HCT116 (cell line): ENCODE results near the gene MSH4. TPM values are rescaled to one million over a fixed set of nuclear protein-coding genes. Genes with fewer than 3 reads are reported as not detected.

Experiments
- ATAC-seq: fragments of 200-7000 bp; cut with Tn5 transposase; 2 replicates; pipeline ENCODE4 v1.9.1; 2020; ENCODE audit warnings: mild to moderate bottlenecking, moderate library complexity
- BruUV-seq: library from RNA; stranded (reverse); fragments of 400-500 nt; replicated peaks from 2 replicates; lab custom pipeline; 2021; lab: Mats Ljungman, UMichigan
- CTCF ChIA-PET: fragments of 300-600 bp; sonication (Branson Sonifier 250); formaldehyde crosslinking; loops from one replicate; lab custom pipeline; 2021; ENCODE audit warnings: antibody characterized with exemption; lab: Charles Lee
- POLR2A ChIA-PET: fragments of 300-600, 350-600 bp; sonication (Branson Sonifier 250); formaldehyde crosslinking; loops from one replicate; lab custom pipeline; 2021; ENCODE audit warnings: antibody characterized with exemption; lab: Charles Lee
- RAD21 ChIA-PET, 2 experiments: fragments of 300-600 bp; sonication (Branson Sonifier 250); formaldehyde crosslinking; loops; one replicate each; lab custom pipeline; 2023; ENCODE audit warnings: low total read pairs in 2 of 2; ENCODE audit not compliant: uncharacterized antibody in 2 of 2, unreplicated experiment in 2 of 2, low non-redundant PET in 1 of 2; lab: Charles Lee
- DNase-seq: peaks from one replicate; pipeline ENCODE4 v3.0.0-alpha.2; 2010; ENCODE audit warnings: low read depth, low spot score
- H2AFZ ChIP-seq: fragments of 200-600 bp; shearing (Covaris generic), sonication (generic); 2 replicates; pipeline ENCODE4 v1.6.1; 2017; ENCODE audit warnings: low read depth, mixed run types, mixed read lengths, antibody characterized with exemption, low read length; ENCODE audit not compliant: poor library complexity, severe bottlenecking
- H3K27ac ChIP-seq: 2 replicates; pipeline ENCODE4 v1.5.1; 2012; ENCODE audit warnings: low read depth, low read length
- H3K27me3 ChIP-seq: fragments of 200-600 bp; sonication (generic); 2 replicates; pipeline ENCODE4 v1.6.1; 2016; ENCODE audit warnings: mixed run types, low read length, mixed read lengths; ENCODE audit not compliant: insufficient read depth
- H3K36me3 ChIP-seq, 2 experiments: fragments of 200-500 bp in 1 of 2; fragments of 200-600 bp in 1 of 2; sonication (Bioruptor generic) in 1 of 2; sonication (generic) in 1 of 2; 2 replicates each; pipeline versions ENCODE4 v1.5.1 to v1.6.1; 2014 to 2016; ENCODE audit warnings: low read length in 2 of 2, inconsistent platforms in 1 of 2, mixed read lengths in 1 of 2, mixed run types in 1 of 2; ENCODE audit not compliant: insufficient read depth in 2 of 2, control insufficient read depth in 1 of 2
- H3K4me1 ChIP-seq, 2 experiments: fragments of 200-600 bp in 1 of 2; sonication (generic) in 1 of 2; 2 replicates each; pipeline versions ENCODE4 v1.5.1 to v1.6.1; 2012 to 2017; ENCODE audit warnings: low read length in 2 of 2, inconsistent platforms in 1 of 2, mild to moderate bottlenecking in 1 of 2, mixed read lengths in 1 of 2, mixed run types in 1 of 2, moderate library complexity in 1 of 2; ENCODE audit not compliant: insufficient read depth in 2 of 2, control insufficient read depth in 1 of 2
- H3K4me2 ChIP-seq: fragments of 200-600 bp; sonication (generic); 2 replicates; pipeline ENCODE4 v1.6.1; 2017; ENCODE audit warnings: mixed run types, low read length, mixed read lengths
- H3K4me3 ChIP-seq, 2 experiments: fragments of 200-600 bp in 1 of 2; sonication (generic) in 1 of 2; replicated peaks in 1 of 2; 2 replicates each; pipeline ENCODE4 v1.5.1; 2011 to 2016; ENCODE audit warnings: low read length in 2 of 2, control low read depth in 1 of 2, low read depth in 1 of 2, mild to moderate bottlenecking in 1 of 2, mixed read lengths in 1 of 2, mixed run types in 1 of 2
- H3K79me2 ChIP-seq: fragments of 200-600 bp; sonication (generic); 2 replicates; pipeline ENCODE4 v1.6.1; 2017; ENCODE audit warnings: mild to moderate bottlenecking, mixed run types, low read length, moderate library complexity, mixed read lengths; ENCODE audit not compliant: insufficient read depth
- H3K9ac ChIP-seq: fragments of 200-600 bp; sonication (generic); 2 replicates; pipeline ENCODE4 v1.6.1; 2016; ENCODE audit warnings: low read length, mixed read lengths
- H3K9me2 ChIP-seq: fragments of 200-600 bp; sonication (generic), shearing (Covaris generic); 2 replicates; pipeline ENCODE4 v1.6.1; 2017; ENCODE audit warnings: mixed run types, mild to moderate bottlenecking, moderate library complexity; ENCODE audit not compliant: insufficient read depth
- H3K9me3 ChIP-seq, 2 experiments: fragments of 200-500 bp in 1 of 2; fragments of 200-600 bp in 1 of 2; sonication (Bioruptor generic) in 1 of 2; sonication (generic) in 1 of 2; 2 replicates each; pipeline ENCODE4 v1.6.1; 2014 to 2017; ENCODE audit warnings: low read length in 2 of 2, mixed read lengths in 2 of 2, inconsistent platforms in 1 of 2, low read depth in 1 of 2, mild to moderate bottlenecking in 1 of 2, mixed run types in 1 of 2, moderate library complexity in 1 of 2; ENCODE audit not compliant: control insufficient read depth in 1 of 2, insufficient read depth in 1 of 2
- H4K20me1 ChIP-seq: fragments of 200-600 bp; sonication (generic), shearing (Covaris generic); 2 replicates; pipeline ENCODE4 v1.6.1; 2017; ENCODE audit warnings: mixed run types, mild to moderate bottlenecking, moderate library complexity; ENCODE audit not compliant: insufficient read depth
- ATF3 ChIP-seq: IDR thresholded peaks from 2 replicates; pipeline ENCODE4 v1.6.1; 2012
- CTCF ChIP-seq, 3 experiments: fragments of 200-600 bp in 1 of 3; sonication (generic) in 1 of 3; IDR thresholded peaks in 2 of 3; conservative IDR thresholded peaks in 1 of 3; 2 replicates each; pipeline ENCODE4 v1.5.1; 2012 to 2017; ENCODE audit warnings: low read depth in 2 of 3, low read length in 2 of 3, antibody characterized with exemption in 1 of 3, borderline replicate concordance in 1 of 3, control low read depth in 1 of 3, mild to moderate bottlenecking in 1 of 3, mixed read lengths in 1 of 3, mixed run types in 1 of 3, moderate library complexity in 1 of 3; ENCODE audit not compliant: insufficient read depth in 1 of 3
- ELF1 ChIP-seq: IDR thresholded peaks from 2 replicates; pipeline ENCODE4 v1.6.1; 2012; ENCODE audit warnings: low read depth, borderline replicate concordance
- EZH2phosphoT487 ChIP-seq: fragments of 200-600 bp; IDR thresholded peaks from 2 replicates; pipeline ENCODE4 v1.6.1; 2018; ENCODE audit warnings: antibody characterized with exemption, borderline replicate concordance
- FOSL1 ChIP-seq: IDR thresholded peaks from 2 replicates; pipeline ENCODE4 v1.6.1; 2012; ENCODE audit warnings: low read depth
- JUND ChIP-seq: IDR thresholded peaks from 2 replicates; pipeline ENCODE4 v1.6.1; 2012
- POLR2A ChIP-seq: IDR thresholded peaks from 2 replicates; pipeline ENCODE4 v1.7.0; 2011; ENCODE audit warnings: borderline replicate concordance; ENCODE audit not compliant: insufficient read depth, insufficient read length; ENCODE audit errors: extremely low read depth
- RAD21 ChIP-seq: IDR thresholded peaks from 2 replicates; pipeline ENCODE4 v1.6.1; 2012; ENCODE audit warnings: low read depth, mild to moderate bottlenecking
- REST ChIP-seq: IDR thresholded peaks from 2 replicates; pipeline ENCODE4 v1.6.1; 2012; ENCODE audit warnings: low read depth
- SRF ChIP-seq: IDR thresholded peaks from 2 replicates; pipeline ENCODE4 v1.6.1; 2012; ENCODE audit warnings: low read depth
- ZBTB33 ChIP-seq: IDR thresholded peaks from 2 replicates; pipeline ENCODE4 v1.6.1; 2011; ENCODE audit warnings: mild to moderate bottlenecking, low read length, moderate library complexity; ENCODE audit not compliant: insufficient replicate concordance; ENCODE audit errors: extremely low read depth
- ZNF274 ChIP-seq: fragments of 200-500 bp; sonication (Bioruptor generic); IDR thresholded peaks from 2 replicates; pipeline ENCODE4 v1.6.1; 2014; ENCODE audit warnings: mild to moderate bottlenecking, low read depth, low read length, inconsistent platforms
- intact Hi-C: fragments of 100-400 bp; cut with micrococcal nuclease; formaldehyde crosslinking; loops from 2 replicates; pipeline ENCODE4 v1.10.0; 2022
- total RNA-seq: library from RNA; stranded (reverse); gene quantifications from one replicate; pipeline ENCODE4 v1.2.1, GENCODE V29; 2021; ENCODE audit not compliant: unreplicated experiment

The MSH4 gene
- total RNA-seq, 1 experiment from 2014 or later = 1.7 TPM

- RAD21 ChIA-PET = no interaction called here
- H3K36me3 ChIP-seq = no peaks in the 10 kb centered on the region
- H2AFZ ChIP-seq = no peak overlapping the region
- no peaks in the 10 kb centered on the region for H3K9me2 ChIP-seq
- no peaks in the 10 kb centered on the region for H3K4me1 ChIP-seq
- DNase-seq (no peak), ATAC-seq (no peak)
- CTCF ChIA-PET = no interaction called here
- no peak overlapping the region for H3K4me2 ChIP-seq
- H3K9ac ChIP-seq = no peak overlapping the region
- H3K27me3 ChIP-seq = no peaks in the 10 kb centered on the region
- TF ChIP-seq EZH2phosphoT487 = no peak
- no peak for TF ChIP-seq ATF3
- TF ChIP-seq JUND = no peak
- TF ChIP-seq ZNF274 = no peak
- H3K79me2 ChIP-seq = no peaks in the 10 kb centered on the region
- POLR2A ChIA-PET = no interaction called here
- intact Hi-C loops = no loop called here
- H4K20me1 ChIP-seq = no peaks in the 10 kb centered on the region
- no peaks in the 10 kb centered on the region for H3K9me3 ChIP-seq
- H3K4me3 ChIP-seq = no peak overlapping the region
- no peak overlapping the region for H3K27ac ChIP-seq
- BruUV-seq = no TSS peak
Measured at GRCh38 chr1:75879985-75880384, 83.3 kb downstream of the MSH4 start.

- no peaks in the 10 kb centered on the region for H3K4me1 ChIP-seq
- H4K20me1 ChIP-seq = no peaks in the 10 kb centered on the region
- H3K27ac ChIP-seq = no peak overlapping the region
- no peaks in the 10 kb centered on the region for H3K9me2 ChIP-seq
- no peak overlapping the region for H2AFZ ChIP-seq
- ChIA-PET RAD21 (no interaction called here), CTCF (no interaction called here), POLR2A (no interaction called here)
- no peak for ATAC-seq
- no peak overlapping the region for H3K4me3 ChIP-seq
- no peaks in the 10 kb centered on the region for H3K79me2 ChIP-seq
- no peak for DNase-seq
- intact Hi-C loops = no loop called here
- no TSS peak for BruUV-seq
- H3K9me3 ChIP-seq = no peaks in the 10 kb centered on the region
- no peak overlapping the region for H3K4me2 ChIP-seq
- no peak overlapping the region for H3K9ac ChIP-seq
- no peaks in the 10 kb centered on the region; a peak in 1 of 4 replicates for H3K36me3 ChIP-seq
- H3K27me3 ChIP-seq = no peaks in the 10 kb centered on the region
- TF ChIP-seq ZNF274 = no peak
- no peak for TF ChIP-seq POLR2A
- no peak for TF ChIP-seq RAD21
- no peak for TF ChIP-seq REST
- no peak for TF ChIP-seq CTCF (IDR thresholded peaks at IDR 0.05 in 2 of 3, conservative IDR thresholded peaks at IDR 0.05 in 1 of 3; ENCODE audit: borderline replicate concordance in 1 of 3, insufficient read depth in 1 of 3, low read depth in 2 of 3, low read length in 2 of 3)
- no peak for TF ChIP-seq SRF
- no peak for TF ChIP-seq JUND
- TF ChIP-seq EZH2phosphoT487 = no peak
- no peak for TF ChIP-seq ATF3
- no peak for TF ChIP-seq FOSL1
- no peak for TF ChIP-seq ELF1
- TF ChIP-seq ZBTB33 = no peak
Measured at GRCh38 chr1:75884437-75884836, 87.8 kb downstream of the MSH4 start.
